NCI-H226 (cell line): ENCODE results near the gene NUF2.
"Not testable (repeated sequence)": the region's sequence is repeated elsewhere in the genome, so short reads cannot be mapped to it uniquely, and the experiment has no call there.

Experiments used
- DNase-seq: peaks from one replicate; pipeline ENCODE4 v3.0.0-alpha.2; 2015

The NUF2 gene

DNA sequence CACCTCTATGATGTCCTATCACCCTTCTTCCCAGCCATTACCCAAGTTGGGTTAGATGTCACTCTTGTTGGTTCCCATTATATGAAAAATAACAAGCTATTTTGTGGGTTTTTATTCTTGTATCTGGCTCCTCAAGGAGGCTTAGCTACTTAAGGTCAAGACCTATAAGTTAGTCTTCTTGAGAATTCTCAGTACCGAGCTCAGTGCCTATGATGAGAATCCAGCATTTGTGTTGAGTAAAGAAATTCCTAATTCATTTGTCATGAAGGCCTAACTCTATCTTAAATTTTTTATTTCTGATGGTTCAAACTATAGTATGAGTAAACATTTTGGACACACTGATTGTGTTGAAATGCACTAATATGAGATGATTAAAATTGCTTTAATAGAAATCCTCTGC is 15.9 kb downstream of the NUF2 start:
- DNase-seq: no peak

GRCh38 chr1:163346326-163346870 is 24.6 kb downstream of the NUF2 start:
- DNase-seq: peak; percentile 33

- no peak for DNase-seq
Measured at GRCh38 chr1:163347106-163347505, 25.4 kb downstream of the NUF2 start.

DNA sequence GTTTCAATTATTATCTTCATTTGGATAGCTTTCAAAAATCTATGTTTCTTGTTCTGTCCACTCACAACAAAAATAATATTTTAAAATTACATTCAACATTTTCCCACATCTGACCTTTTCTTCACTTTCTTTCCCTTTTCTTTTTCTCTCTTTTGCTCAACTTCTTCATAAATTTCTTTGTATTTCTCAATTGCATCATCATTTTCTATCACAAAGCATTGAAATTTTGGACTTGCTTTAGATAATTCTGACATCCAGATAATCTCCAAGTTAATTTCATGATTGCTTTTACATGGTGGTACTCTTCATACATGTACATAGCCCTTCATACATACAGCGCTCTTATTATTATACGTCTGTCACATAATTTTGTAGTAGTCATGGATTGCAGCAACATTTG is 30.2 kb downstream of the NUF2 start:
- DNase-seq: no peak

- DNase-seq: peak; percentile 13
Measured at GRCh38 chr1:163357378-163357777, 35.6 kb downstream of the NUF2 start.

DNA sequence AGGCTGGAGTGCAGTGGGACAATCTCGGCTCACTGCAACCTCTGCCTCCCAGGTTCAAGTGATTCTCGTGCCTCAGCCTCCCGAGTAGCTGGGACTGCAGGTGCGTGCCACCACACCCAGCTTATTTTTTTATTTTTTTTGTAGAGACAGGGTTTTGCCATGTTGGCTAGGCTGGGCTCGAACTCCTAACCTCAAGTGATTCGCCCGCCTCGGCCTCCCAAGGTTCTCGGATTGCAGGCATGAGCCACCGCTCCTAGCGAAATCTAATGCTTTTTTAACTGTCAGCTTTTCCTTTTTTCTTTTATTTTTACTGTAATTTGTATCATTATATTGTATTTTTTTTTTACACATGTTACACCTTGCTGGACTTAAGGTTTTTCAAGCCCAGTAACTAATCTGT is 36.4 kb downstream of the NUF2 start:
- not testable (repeated sequence) for DNase-seq

- DNase-seq: peak; percentile 5
Measured at GRCh38 chr1:163361123-163361934, 39.6 kb downstream of the NUF2 start.

GRCh38 chr1:163365186-163365585 is 43.4 kb downstream of the NUF2 start:
- no peak for DNase-seq

- no peak for DNase-seq
Measured at GRCh38 chr1:163366555-163366954, 44.8 kb downstream of the NUF2 start.

DNA sequence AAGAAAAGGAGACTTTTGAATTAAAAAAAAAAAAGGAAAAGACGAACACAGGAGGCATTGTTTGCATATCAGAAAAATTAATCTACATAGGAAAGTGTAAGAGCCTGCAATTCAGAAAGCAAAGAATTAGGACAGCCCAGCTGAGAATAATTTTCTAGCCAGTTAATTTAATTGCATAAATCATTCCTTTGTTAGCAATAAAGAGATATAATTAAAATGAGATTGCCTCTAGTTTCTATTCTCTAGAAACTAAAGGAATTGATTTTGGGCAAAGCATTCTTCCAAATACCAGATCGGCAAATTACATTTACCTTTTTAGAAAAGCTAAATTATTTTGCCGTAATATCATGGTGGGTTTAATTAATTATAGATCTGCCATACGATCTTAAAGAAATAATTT is 46.0 kb downstream of the NUF2 start:
- DNase-seq: no peak

GRCh38 chr1:163372576-163372975 is 50.8 kb downstream of the NUF2 start:
- DNase-seq: no peak

DNA sequence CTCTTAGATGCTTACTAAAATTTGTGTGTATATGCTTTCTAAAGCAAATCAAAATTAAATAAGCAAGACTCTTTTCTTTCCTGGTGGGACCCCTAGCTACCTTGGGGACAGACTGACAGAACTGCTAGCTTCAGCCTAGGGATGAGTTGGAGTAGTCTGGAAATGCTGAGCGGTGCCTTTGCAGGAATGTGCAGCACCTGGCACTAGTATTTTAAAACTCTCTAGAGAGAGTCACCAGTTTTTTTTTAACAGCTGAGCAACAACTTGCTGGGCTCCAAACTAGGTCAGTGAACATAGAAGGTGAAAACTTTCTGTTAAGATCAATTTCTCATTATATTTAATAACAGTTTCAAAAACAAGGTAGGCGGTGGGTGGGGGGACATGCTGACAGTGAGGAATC is 56.8 kb downstream of the NUF2 start:
- no peak for DNase-seq

GRCh38 chr1:163379801-163380200 is 58.0 kb downstream of the NUF2 start:
- DNase-seq: no peak

GRCh38 chr1:163381487-163382184 is 59.9 kb downstream of the NUF2 start:
- DNase-seq: no peak

- no peak for DNase-seq
Measured at GRCh38 chr1:163382395-163382794, 60.6 kb downstream of the NUF2 start.

- DNase-seq: no peak
Measured at GRCh38 chr1:163387146-163387545, 65.4 kb downstream of the NUF2 start.

GRCh38 chr1:163388970-163389369 is 67.2 kb downstream of the NUF2 start:
- DNase-seq: no peak

- no peak for DNase-seq
Measured at GRCh38 chr1:163395790-163396189, 74.0 kb downstream of the NUF2 start.

DNA sequence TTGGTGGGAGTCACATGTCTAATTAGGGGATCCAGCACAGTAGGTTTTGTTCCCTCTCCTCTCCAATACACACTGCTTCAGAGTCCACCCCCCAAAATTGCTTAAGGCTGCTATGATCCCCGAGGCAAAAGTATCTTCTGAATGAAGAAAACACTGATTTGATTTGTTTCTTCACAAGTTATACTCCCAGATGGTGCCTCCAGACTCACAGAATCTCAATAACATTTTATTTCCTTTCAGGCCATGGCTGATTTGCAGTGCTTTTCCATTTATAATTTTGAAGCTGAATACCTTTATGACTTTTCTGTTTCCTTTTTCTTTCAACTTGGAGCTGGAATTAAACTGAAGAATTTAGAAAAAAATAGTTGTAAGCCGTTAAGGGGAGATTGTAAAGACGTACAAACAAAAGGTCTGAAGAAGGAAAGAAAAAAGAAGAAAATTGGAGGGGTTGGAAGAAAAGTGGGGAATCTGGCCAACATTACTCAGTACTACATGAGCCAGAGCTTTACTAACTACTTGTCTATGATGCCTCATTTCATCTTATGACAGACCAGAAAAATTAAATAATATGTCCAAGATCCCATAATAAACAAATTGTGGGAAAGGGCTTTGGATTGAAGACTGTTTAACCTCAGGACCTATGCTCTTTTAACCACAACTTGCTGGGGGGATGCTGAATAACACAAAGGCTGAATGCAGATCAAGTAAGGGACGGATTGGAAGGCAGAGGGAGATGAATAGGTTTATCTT is 75.9 kb downstream of the NUF2 start:
- DNase-seq: no peak

GRCh38 chr1:163399001-163399400 is 77.2 kb downstream of the NUF2 start:
- DNase-seq: no peak

GRCh38 chr1:163399976-163400601 is 78.3 kb downstream of the NUF2 start:
- no peak for DNase-seq

- DNase-seq: no peak
Measured at GRCh38 chr1:163401211-163401610, 79.5 kb downstream of the NUF2 start.
